Measurements from ENCODE around the gene RNLS. TPM values are rescaled to one million over a fixed set of nuclear protein-coding genes. Genes with fewer than 3 reads are reported as not detected.

Gene RNLS
- total and polyA plus RNA-seq, 2 of the 8 experiments (the other 6 are each of a cell fraction or from before 2014, with no cell fraction given) = 7.5 to 12.7 TPM

- no peaks in the 10 kb centered on the region for H4K20me1 ChIP-seq (replicated peaks in 1 of 2; ENCODE audit: control insufficient read depth in 1 of 2, insufficient read depth in 2 of 2, low read length in 2 of 2)
- H4K5ac ChIP-seq (ENCODE audit: insufficient read length, low read depth, low read length) = no peak overlapping the region
- DNase-seq (ENCODE audit: low read depth in 1 of 2, low spot score in 2 of 2) = no peak
- H4K91ac ChIP-seq (replicated peaks; ENCODE audit: insufficient read length, low read length) = no peak overlapping the region
- no peak overlapping the region for H3K9ac ChIP-seq (replicated peaks in 1 of 4; ENCODE audit: extremely low read depth in 1 of 4, low read depth in 3 of 4, low read length in 3 of 4)
- no peak overlapping the region for H3K27ac ChIP-seq (ENCODE audit: low read depth, low read length)
- H3K18ac ChIP-seq (ENCODE audit: extremely low read depth, low read length) = no peak overlapping the region
- no peak overlapping the region for H3K4me3 ChIP-seq (ENCODE audit: extremely low read depth in 1 of 4, insufficient read depth in 2 of 4, low read depth in 3 of 4, low read length in 4 of 4)
- H2BK15ac ChIP-seq (ENCODE audit: low read length) = no peak overlapping the region
- H4K8ac ChIP-seq (ENCODE audit: extremely low read depth, insufficient read depth, low read length) = no peak overlapping the region
- ChIA-PET CTCF (ENCODE audit: partially characterized antibody) (interaction anchor here (1.4 kb wide), 1 partner anchor 11 kb away, joined by 3 read pairs; no protein-coding TSS in a partner anchor), POLR2A (ENCODE audit: partially characterized antibody) (no interaction called here)
- H3K56ac ChIP-seq (replicated peaks; ENCODE audit: insufficient read length, low read depth, low read length) = no peak overlapping the region
- FAIRE-seq = no peak
- H2AFZ ChIP-seq (ENCODE audit: low read length) = no peak overlapping the region
- H3K14ac ChIP-seq (ENCODE audit: insufficient read length) = no peak overlapping the region
- H2BK120ac ChIP-seq (replicated peaks; ENCODE audit: low read depth, low read length) = no peak overlapping the region
- no peaks in the 10 kb centered on the region for H3K27me3 ChIP-seq (replicated peaks in 1 of 4; ENCODE audit: control insufficient read depth in 3 of 4, extremely low read depth in 1 of 4, insufficient read depth in 3 of 4, low read length in 3 of 4)
- H3K79me1 ChIP-seq (ENCODE audit: low read depth, low read length) = no peaks in the 10 kb centered on the region
- H3K23me2 ChIP-seq (ENCODE audit: low read depth, low read length) = no peaks in the 10 kb centered on the region
- no peaks in the 10 kb centered on the region for H3K79me2 ChIP-seq (ENCODE audit: control insufficient read depth in 1 of 2, insufficient read depth in 2 of 2, low read length in 2 of 2)
- H2BK20ac ChIP-seq (ENCODE audit: low read length) = no peak overlapping the region
- 93% methylated on average over 2 of the region's 2 CpGs; no CpG with 5 or more reads in 1 of the 2 experiments for WGBS, 2 experiments (ENCODE audit: extremely low coverage in 1 of 2, insufficient coverage in 1 of 2, insufficient read length in 1 of 2, insufficient replicate concordance in 2 of 2, low coverage in 1 of 2, low lambda C conversion rate in 2 of 2, missing lambda C conversion rate in 1 of 2)
- H3K4ac ChIP-seq (replicated peaks; ENCODE audit: insufficient read length, low read depth, low read length) = no peak overlapping the region
- H2BK5ac ChIP-seq (ENCODE audit: low read depth, low read length) = no peak overlapping the region
- no peaks in the 10 kb centered on the region for H3K9me3 ChIP-seq (ENCODE audit: insufficient read depth in 2 of 2, low read depth in 1 of 2, low read length in 1 of 2)
- H3K4me2 ChIP-seq (ENCODE audit: insufficient read depth in 1 of 2, low read depth in 2 of 2, low read length in 2 of 2) = no peak overlapping the region
- H3K23ac ChIP-seq (ENCODE audit: insufficient read length) = no peak overlapping the region
- H3K36me3 ChIP-seq (ENCODE audit: control insufficient read depth in 2 of 4, insufficient read depth in 4 of 4, low read length in 3 of 4) = no peaks in the 10 kb centered on the region
- no peak overlapping the region for H2BK12ac ChIP-seq (ENCODE audit: low read depth, low read length)
- H3K4me1 ChIP-seq (replicated peaks in 1 of 4; ENCODE audit: control insufficient read depth in 3 of 4, insufficient read depth in 4 of 4, low read length in 3 of 4) = peaks cover 0 to 7% (median 3%) of the 10 kb centered on the region in 4 experiments; a peak in 3 of 7 replicates
- no peak overlapping the region for H2AK5ac ChIP-seq (ENCODE audit: low read depth, low read length)
- no peak for TF ChIP-seq RAD21 (IDR thresholded peaks at IDR 0.05 in 1 of 2, conservative IDR thresholded peaks at IDR 0.05 in 1 of 2; ENCODE audit: low read depth in 2 of 2, low read length in 2 of 2)
- no peak for TF ChIP-seq E2F6 (IDR thresholded peaks at IDR 0.05)
- no peak for TF ChIP-seq CHD2 (IDR thresholded peaks at IDR 0.05; ENCODE audit: low read length)
- TF ChIP-seq KDM1A (IDR thresholded peaks at IDR 0.05; ENCODE audit: borderline replicate concordance, low read length) = no peak
- TF ChIP-seq BCL11A (IDR thresholded peaks at IDR 0.05; ENCODE audit: low read depth in 2 of 2, low read length in 2 of 2) = no peak
- no peak for TF ChIP-seq ATF2 (IDR thresholded peaks at IDR 0.05; ENCODE audit: low read length)
- TF ChIP-seq HDAC6 (IDR thresholded peaks at IDR 0.05; ENCODE audit: low read depth, low read length) = no peak
- no peak for TF ChIP-seq GTF2F1 (IDR thresholded peaks at IDR 0.05; ENCODE audit: borderline replicate concordance, low read depth, low read length)
- TF ChIP-seq MAX (IDR thresholded peaks at IDR 0.05) = no peak
- no peak for TF ChIP-seq TCF12 (IDR thresholded peaks at IDR 0.05; ENCODE audit: low read depth, low read length)
- no peak for TF ChIP-seq SIX5 (IDR thresholded peaks at IDR 0.05; ENCODE audit: low read depth, low read length)
- no peak for TF ChIP-seq BRCA1 (IDR thresholded peaks at IDR 0.05; ENCODE audit: low read depth, low read length)
Measured at GRCh38 chr10:88500656-88501055, 82.5 kb downstream of the RNLS start.
